SK-N-MC (cell line): ENCODE measurements around the gene GMDS.

ENCODE experiments used
- EZH2 ChIP-seq: fragments of 200-600 bp; sonication (generic); IDR thresholded peaks from one replicate; pipeline ENCODE4 v1.6.1; 2017; ENCODE audit warnings: antibody characterized with exemption
- FOXP2 ChIP-seq: optimal IDR thresholded peaks from 2 replicates; pipeline ENCODE3; 2011; ENCODE audit warnings: mild to moderate bottlenecking, moderate library complexity; ENCODE audit not compliant: insufficient read depth; ENCODE audit errors: extremely low read length, control extremely low read depth
- POLR2AphosphoS5 ChIP-seq: IDR thresholded peaks from 2 replicates; pipeline ENCODE4 v1.6.1; 2012; ENCODE audit warnings: mild to moderate bottlenecking, low read depth, low read length, borderline replicate concordance

DNA sequence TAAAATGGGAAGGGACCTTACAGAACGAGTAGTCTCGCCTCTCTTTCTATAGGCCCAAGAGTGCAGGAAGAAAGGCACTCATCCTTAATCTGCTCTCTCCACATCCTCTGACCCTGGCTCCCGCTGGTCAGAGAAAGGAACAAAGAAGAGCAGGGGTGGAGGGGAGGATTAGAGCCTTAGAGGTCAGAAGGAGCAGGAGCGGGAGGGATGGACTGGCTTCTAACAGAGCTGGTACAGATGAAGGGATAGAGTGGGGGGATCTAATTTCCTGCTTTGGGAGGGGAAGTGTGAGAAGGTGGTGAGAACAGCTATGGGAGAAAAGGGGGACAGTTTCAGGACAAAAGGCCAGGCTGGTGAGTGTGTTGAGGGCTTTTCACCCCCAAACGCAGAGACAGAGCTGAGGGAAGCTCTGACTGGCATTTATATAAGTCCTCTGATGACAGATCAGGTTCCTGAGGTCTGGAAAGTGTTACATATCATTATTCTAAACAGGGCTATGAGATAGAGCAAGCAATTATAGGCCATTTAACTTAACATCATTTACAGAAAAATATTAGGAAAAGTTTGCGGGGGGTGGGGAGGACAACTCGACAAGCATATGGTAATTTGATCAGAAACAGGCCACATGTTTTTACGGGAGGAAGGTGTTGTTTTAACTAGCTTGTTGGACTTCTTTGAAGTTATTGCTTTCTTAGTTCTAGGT lies 524.6 kb downstream of the GMDS start:
- TF ChIP-seq POLR2AphosphoS5: no peak
- no peak for TF ChIP-seq EZH2
- TF ChIP-seq FOXP2: no peak
